HFFc6 (cell line): ENCODE data around the gene TATDN3. TPM values are rescaled to one million over a fixed set of nuclear protein-coding genes. Genes with fewer than 3 reads are reported as not detected.
A peak's percentile ranks its signal among the peaks of the same experiment; 100 is the strongest.

Experiments used
- DNase-seq: peaks from one replicate; pipeline ENCODE4 v3.0.0-alpha.2; 2018
- H3K27ac Mint-ChIP-seq: 2 replicates; pipeline ENCODE4 v1.8.0; 2020; ENCODE audit warnings: mild to moderate bottlenecking, mixed read lengths
- H3K27me3 Mint-ChIP-seq: 2 replicates; pipeline ENCODE4 v1.8.0; 2021; ENCODE audit warnings: mild to moderate bottlenecking, moderate library complexity, mixed read lengths; ENCODE audit not compliant: insufficient read depth
- H3K36me3 Mint-ChIP-seq: 2 replicates; pipeline ENCODE4 v1.8.0; 2021; ENCODE audit warnings: low read depth, mixed read lengths
- H3K4me1 Mint-ChIP-seq: 2 replicates; pipeline ENCODE4 v1.8.0; 2020; ENCODE audit warnings: low read depth, mixed read lengths
- H3K4me3 Mint-ChIP-seq: 2 replicates; pipeline ENCODE4 v1.8.0; 2020; ENCODE audit warnings: mild to moderate bottlenecking, moderate library complexity, mixed read lengths
- H3K9me3 Mint-ChIP-seq: 2 replicates; pipeline ENCODE4 v1.8.0; 2020; ENCODE audit warnings: mild to moderate bottlenecking, mixed read lengths
- CTCF ChIP-seq: fragments of 200-600 bp; sonication (generic); IDR thresholded peaks from 2 replicates; pipeline ENCODE4 v1.5.0; 2021; ENCODE audit warnings: antibody characterized with exemption, mild to moderate bottlenecking
- total RNA-seq, 6 experiments: library from RNA; stranded (reverse); fragmentation: NEBNext Ultra II Directional; extraction: Animal tissue kit (Norgen Biotek cat#: 25700); gene quantifications; 2 replicates in 1 of 6; 3 replicates in 5 of 6; pipeline ENCODE4 v1.2.3, GENCODE V29; 2021

Gene TATDN3
- total RNA-seq, 6 experiments from 2014 or later: 8.6 to 14.4 (median 12.1) TPM

GRCh38 chr1:212853658-212854057 lies 62.0 kb downstream of the TATDN3 start:
- H3K9me3 Mint-ChIP-seq: no peaks in the 10 kb centered on the region
- no peak overlapping the region for H3K4me3 Mint-ChIP-seq
- H3K27ac Mint-ChIP-seq: no peak overlapping the region
- H3K4me1 Mint-ChIP-seq: peaks cover 7% of the 10 kb centered on the region; the same call in 1 of the 2 replicates
- no peaks in the 10 kb centered on the region for H3K36me3 Mint-ChIP-seq
- DNase-seq: no peak
- no peaks in the 10 kb centered on the region for H3K27me3 Mint-ChIP-seq
- no peak for TF ChIP-seq CTCF

GRCh38 chr1:212856755-212857154 lies 65.1 kb downstream of the TATDN3 start:
- Mint-ChIP-seq H3K36me3 (no peaks in the 10 kb centered on the region; the same call in 1 of the 2 replicates), H3K4me1 (peaks cover 7% of the 10 kb centered on the region), H3K27ac (peak overlapping the region; percentile 95; the same call in 1 of the 2 replicates), H3K4me3 (no peak overlapping the region), H3K27me3 (no peaks in the 10 kb centered on the region), H3K9me3 (no peaks in the 10 kb centered on the region)
- TF ChIP-seq CTCF: no peak
- no peak for DNase-seq

GRCh38 chr1:212857992-212858460 lies 66.3 kb downstream of the TATDN3 start, which contains the start of gene FLVCR1:
TSS of gene FLVCR1 (plus strand) at chr1:212858275. CDS start at chr1:212858453, 178 bp downstream.
- Mint-ChIP-seq H3K27ac (peak within 1 kb of the TSS; percentile 95), H3K9me3 (no peaks in the 10 kb centered on the region), H3K4me3 (no peak within 1 kb of the TSS), H3K4me1 (peaks cover 11% of the 10 kb centered on the region), H3K36me3 (no peaks in the 10 kb centered on the region; the same call in 1 of the 2 replicates), H3K27me3 (no peaks in the 10 kb centered on the region)
- no peak for TF ChIP-seq CTCF
- peak; percentile 96 for DNase-seq

- no peaks in the 10 kb centered on the region for H3K27me3 Mint-ChIP-seq
- H3K4me3 Mint-ChIP-seq: no peak overlapping the region
- DNase-seq: peak; percentile 20
- peak overlapping the region; percentile 95 for H3K27ac Mint-ChIP-seq
- H3K4me1 Mint-ChIP-seq: peaks cover 13% of the 10 kb centered on the region
- no peak for TF ChIP-seq CTCF
- H3K9me3 Mint-ChIP-seq: no peaks in the 10 kb centered on the region
- no peaks in the 10 kb centered on the region; the same call in 1 of the 2 replicates for H3K36me3 Mint-ChIP-seq
Measured at GRCh38 chr1:212858461-212859265, 67.0 kb downstream of the TATDN3 start.

GRCh38 chr1:212860713-212861581 lies 69.3 kb downstream of the TATDN3 start:
- H3K9me3 Mint-ChIP-seq: no peaks in the 10 kb centered on the region
- H3K36me3 Mint-ChIP-seq: no peaks in the 10 kb centered on the region; the same call in 1 of the 2 replicates
- H3K27ac Mint-ChIP-seq: no peak overlapping the region
- no peaks in the 10 kb centered on the region for H3K27me3 Mint-ChIP-seq
- peak; percentile 5 for DNase-seq
- no peak for TF ChIP-seq CTCF
- no peak overlapping the region for H3K4me3 Mint-ChIP-seq
- H3K4me1 Mint-ChIP-seq: peaks cover 13% of the 10 kb centered on the region
